GM21447 (cell line): ENCODE results near the gene MYL5.
"Not testable (repeated sequence)": the region's sequence is repeated elsewhere in the genome, so short reads cannot be mapped to it uniquely, and the experiment has no call there.

Experiments
- ATAC-seq: cut with Tn5 transposase; IDR thresholded peaks from one replicate; pipeline ENCODE4 v1.9.1; 2021; ENCODE audit not compliant: unreplicated experiment

The MYL5 gene

DNA sequence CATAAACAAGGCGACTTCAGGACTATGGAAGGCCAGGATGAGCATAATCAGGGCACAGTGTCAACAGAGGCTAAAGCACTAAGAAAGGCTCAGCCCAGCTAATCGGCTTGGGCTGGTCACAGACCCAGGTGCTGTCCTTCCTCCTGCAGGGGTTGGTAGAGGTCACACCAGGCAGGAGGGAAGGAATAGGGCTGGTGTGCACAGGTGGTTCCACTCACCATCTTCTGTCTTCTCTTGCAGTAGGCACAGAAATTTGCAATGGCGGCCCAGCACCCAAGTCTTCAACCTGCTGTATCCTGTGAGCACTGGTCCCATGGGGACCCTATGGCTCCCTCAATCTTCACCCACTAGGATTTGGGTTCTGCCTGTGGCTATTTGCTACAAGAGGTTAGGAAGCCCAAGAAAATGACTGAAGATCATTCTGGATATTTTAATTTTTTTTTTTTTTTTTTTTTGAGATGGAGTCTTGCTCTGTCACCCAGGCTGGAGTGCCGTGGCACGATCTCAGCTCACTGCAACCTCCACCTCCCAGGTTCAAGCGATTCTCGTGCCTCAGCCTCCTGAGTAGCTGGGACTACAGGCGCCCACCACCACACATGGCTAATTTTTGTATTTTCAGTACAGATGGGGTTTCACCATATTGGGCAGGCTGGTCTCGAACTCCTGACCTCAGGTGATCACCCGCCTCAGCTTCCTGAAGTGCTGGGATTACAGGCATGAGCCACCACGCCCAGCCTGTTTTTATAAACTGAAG lies 4.4 kb upstream of the MYL5 start:
- not testable (repeated sequence) for ATAC-seq

DNA sequence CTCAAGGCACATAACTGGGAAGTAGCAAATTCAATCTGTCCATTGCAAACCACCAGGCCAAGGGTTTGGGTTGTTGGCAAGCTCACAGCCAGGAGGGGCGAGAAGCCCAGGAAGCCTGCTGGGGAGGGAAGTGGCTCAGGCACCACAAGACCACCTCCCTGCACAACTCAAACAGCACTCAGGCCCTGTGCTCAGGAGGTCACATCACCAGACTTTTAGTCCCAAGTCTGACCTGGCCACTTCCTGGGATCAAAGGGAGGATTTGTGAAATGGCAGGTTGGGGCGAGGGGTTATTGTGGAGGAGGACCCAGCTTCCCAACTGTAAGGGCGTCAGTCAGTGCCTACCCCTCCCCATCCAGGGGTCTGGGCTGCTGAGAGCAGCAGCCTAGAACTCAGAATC lies 2.6 kb upstream of the MYL5 start:
- ATAC-seq, result no peak

DNA sequence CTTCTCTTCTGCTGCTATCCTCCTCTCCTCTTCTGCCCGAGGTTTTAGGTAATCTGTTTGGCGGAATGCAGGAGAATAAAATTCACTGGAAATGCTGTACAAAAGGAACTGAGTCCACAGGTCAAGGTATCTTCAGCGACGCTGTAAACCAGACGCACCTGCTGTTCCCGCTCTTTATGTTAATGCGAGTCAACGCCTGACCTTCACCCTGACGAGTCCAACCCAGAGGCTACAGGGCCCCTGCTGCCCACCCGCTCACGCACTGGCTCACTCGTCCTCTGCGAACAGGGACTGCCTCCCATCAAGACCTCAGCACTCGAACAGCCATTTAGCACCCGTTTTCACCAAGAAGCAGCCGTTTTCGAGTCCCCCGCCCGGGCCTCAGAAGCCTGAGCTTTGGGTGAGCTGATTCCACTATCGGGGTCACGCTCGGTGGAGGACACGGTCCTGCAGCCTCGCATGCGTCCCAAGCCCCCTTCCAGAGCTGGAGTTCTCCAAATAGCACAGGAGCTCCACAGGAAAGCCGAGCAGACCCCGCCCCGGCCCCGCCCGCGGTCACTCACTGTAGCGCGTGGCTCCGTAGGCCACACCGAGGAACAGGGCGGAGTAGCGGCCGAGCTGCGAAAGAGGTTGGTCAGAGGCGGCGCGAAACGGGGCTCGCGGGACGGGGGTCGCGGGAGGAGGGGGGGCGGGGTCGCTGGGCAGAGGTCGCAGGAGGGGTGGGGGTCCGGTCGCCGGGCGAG lies 822 bp upstream of the MYL5 start:
- ATAC-seq, result no peak

DNA sequence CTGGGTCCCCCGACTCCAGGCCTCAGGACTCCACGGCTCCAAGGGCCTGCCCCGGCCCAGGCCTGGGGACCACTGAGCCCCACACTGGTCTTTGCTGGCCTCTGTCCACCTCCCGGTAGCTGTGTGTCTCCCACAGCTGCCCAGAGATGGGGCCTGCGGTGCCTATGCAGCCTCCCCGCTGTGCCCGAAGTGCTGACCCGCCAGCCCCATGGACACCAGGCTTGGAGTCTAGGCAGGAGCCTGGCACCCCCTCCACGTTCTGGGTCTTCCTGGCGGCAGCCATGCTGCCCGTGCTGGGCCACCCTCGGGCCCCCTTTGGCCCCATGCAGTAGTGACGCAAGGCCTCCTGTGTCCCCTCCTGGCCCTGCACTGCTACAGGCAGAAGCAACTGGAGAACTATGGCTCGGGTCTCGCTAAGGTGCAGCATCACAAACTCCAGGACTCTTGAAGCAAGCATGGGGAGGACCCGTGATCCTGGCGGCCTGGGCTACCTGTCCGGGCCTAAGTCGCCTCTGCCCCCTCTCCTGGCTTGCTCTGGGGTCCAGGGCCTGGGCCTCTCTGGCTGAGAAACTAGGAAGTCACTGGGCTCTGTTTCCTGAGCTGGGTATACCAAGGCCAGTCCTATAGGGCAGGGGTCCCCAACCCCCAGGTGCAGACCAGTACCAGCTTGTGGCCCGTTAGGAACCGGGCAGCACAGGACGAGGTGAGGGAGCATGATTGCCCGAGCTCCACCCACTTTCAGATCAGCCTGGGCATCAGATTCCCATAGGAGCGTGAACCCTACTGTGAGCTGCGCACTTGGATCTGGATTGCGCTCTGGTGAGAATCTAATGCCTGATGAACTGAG lies 917 bp downstream of the MYL5 start:
- ATAC-seq, result peak; percentile 1

DNA sequence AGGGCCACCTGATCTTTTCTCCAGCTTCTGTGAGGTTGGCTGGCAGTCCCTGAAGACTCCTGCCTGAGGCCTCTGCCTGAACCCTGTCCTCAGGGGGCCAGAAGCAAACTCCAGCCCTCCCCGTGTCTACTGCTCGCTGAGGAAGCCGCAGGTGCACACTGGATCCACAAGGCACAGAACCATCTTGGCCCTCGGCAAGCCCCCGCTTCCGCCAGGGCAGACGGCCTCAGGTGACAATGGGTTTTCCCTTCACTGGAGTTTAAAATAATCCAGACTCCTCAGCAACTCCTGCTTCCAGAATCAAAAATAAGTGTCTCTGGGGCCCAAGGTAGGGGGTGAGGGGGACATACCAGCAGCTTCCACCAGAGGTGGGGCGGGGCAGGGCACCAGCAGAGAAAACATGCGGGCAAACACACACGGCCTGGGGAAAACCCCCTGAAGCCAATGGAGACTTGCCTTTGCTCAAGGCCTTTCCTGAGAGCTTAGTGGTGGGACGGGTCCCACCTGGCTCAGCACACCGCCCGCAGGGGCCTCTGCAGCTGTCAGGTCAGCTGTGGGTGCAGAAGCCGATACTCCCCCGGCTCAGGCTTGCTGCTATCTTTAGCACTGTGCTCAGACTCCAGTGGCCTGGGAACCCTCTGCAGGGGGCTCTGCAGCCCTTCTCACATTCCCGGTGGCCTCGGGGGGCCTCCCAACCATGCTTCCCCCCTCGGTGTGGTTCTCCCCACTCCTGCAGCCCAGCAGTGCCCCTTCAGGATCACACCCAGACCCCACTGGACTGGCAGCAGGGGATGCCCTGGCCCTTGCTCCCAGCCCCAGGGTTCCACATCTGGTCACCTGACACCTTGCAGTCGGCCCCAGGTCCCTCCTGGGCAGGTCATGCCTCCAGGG lies 1.9 kb downstream of the MYL5 start:
- ATAC-seq, result peak; percentile 27

DNA sequence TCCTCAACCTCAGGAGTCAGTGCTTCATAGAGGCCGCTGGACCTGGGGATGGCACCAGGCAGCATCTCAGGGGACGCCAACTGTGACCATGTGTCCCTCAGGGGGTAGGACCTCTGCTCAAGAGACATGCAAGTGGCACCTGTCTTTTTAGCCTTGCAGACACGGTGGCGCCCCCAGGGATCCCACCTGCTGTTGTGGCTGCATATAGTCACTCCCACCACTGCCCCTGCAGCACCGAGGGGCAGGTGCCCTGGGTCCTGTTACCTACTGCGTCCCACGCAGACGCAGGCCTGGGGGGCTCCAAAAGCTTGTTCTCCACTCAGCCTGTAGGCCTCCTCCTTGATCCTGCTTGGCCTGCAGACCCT lies 2.5 kb downstream of the MYL5 start:
- no peak for ATAC-seq

DNA sequence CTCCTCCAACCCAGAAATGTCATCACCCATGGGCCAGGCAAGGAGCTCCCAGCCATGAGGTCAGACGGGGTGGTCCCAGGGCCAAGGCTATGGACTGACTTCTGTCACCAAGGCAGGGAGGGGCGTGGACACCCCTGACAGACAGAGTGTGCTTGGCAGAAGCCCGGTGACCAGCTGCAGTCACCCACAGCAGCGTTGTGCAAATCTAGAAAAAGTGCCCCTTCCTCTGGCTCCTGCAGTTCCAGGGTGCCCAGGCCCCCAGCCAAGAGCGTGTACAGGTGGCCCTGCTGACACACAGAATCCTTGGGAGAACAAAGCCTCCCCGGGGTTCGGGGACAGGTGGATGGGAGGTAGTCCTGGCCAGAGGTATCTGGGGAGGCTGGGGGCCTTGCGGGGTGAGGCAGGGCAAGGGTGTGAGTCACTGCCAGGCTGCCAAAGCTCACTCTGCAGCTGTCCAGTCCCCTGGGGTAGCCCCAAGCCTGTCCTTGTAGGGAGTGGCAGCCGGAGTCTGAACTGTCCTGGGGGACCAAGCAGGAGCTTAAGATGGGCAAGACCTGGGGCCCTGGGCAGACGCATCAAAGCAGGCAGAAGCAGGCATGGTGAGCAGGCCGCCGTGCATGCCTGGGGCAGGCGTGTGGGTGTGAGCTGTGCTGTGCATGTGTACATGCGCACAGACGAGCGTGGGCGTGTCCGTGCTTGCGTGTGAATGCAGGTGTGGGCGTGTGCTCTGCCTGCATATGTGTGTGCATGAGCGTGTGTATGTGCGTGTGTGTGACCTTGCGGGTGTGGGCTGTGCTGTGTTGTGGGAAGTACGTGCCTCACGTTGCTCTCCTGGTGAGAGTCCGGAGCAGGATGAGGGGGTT lies 3.3 kb downstream of the MYL5 start:
- no peak for ATAC-seq

DNA sequence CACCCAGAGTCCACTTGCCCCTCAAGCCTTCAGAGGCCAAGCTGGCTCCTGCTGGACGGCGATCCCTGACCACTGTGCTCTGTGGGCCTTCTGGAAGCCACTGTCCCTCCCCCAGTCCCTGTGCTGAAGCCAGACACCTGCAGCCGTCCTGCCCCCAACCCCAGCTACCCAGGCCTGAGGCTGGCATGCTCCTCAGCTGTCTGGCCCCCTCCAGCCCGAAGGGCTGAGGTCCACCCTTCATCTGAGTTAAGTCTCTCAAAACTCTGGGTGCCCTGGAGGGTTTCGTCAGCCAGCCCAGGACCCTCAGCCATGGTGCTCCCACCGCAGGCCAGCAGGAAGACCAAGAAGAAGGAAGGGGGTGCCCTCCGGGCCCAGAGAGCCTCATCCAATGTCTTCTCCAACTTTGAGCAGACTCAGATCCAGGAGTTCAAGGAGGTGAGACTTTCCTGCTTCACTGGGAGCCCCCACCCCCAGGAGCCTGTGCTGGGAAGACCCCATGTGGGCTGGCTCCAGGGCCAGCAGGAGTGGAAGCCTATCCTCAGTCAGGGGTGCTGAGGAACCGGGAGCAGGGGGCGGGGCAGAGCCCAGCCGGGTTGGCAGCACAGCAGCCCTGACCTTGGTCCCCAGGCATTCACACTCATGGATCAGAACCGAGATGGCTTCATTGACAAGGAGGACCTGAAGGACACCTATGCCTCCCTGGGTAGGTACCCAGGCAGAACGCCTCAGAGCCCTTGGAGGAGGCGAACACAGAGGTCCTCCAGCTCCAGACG lies 4.2 kb downstream of the MYL5 start:
- no peak for ATAC-seq

DNA sequence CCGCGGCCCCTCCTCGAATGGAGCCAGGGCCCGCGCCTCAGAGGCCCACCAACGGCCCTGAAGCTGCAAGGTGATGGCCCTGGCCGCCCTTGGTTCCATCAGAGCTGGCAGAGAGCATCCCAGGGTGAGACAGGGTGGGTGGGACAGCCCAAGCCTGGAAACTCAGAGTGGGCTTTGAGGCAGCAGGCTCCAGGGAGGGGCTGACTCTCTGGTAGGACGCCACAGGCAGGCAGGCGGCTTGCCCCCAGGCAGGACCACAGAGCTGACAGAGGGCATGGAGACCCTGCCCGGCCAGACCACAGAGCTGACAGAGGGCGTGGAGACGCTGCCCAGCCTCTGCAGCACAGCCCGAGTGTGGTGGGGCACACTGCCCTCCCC lies 4.8 kb downstream of the MYL5 start:
- no peak for ATAC-seq

DNA sequence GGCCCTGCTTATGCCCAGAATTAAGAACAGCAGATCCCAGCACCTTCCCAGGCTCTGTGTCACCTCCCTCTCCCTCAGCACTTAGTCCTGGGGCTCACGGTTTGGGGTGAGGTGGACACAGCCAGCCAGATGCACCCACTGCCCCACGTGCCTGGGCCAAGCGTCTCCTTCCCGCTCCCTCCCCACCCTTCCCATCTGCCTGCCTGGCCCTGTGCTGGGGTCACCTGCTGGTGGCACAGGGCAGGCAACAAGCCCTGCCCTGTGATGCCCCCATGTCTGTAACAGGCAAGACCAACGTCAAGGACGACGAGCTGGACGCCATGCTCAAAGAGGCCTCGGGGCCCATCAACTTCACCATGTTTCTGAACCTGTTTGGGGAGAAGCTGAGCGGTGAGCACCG lies 5.3 kb downstream of the MYL5 start:
- ATAC-seq, result no peak

DNA sequence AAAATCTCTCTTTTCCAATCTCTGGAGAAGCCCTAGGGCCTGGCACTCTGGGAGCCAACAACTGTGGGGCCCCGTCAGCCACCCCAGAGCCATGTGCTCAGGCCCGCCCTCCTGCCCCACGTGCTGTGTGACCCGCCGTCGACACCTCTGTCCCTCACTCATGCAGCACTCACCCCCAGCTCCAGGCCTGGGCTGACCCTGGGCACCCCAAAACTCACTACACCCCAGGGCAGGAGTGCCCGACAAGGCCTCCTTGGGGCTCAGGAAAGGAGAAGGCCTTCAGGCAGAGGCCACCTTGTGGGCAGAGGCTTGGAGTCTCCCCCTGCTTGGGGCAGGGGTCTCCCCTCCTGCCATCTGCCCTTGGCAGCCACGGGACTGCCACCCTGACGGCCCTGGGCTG lies 5.7 kb downstream of the MYL5 start:
- ATAC-seq, result no peak

DNA sequence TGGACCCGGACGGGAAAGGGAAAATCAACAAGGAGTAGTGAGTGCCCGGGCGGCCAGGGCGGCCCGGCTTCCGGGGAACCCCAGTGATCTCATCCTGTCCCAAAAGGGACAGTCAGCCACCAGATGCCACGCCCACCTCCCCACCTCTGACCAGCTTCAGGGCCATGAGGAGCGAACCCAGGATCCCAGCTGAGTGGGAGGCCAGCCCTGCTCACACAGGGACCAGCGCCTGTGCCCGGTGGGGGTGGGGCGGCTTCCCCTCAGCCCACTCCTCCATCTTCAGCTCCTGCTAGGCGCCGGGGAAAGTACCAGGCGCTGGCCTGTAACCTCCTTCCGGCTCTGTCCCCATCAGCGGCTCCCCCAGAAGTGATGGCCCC lies 6.2 kb downstream of the MYL5 start:
- ATAC-seq, result no peak

DNA sequence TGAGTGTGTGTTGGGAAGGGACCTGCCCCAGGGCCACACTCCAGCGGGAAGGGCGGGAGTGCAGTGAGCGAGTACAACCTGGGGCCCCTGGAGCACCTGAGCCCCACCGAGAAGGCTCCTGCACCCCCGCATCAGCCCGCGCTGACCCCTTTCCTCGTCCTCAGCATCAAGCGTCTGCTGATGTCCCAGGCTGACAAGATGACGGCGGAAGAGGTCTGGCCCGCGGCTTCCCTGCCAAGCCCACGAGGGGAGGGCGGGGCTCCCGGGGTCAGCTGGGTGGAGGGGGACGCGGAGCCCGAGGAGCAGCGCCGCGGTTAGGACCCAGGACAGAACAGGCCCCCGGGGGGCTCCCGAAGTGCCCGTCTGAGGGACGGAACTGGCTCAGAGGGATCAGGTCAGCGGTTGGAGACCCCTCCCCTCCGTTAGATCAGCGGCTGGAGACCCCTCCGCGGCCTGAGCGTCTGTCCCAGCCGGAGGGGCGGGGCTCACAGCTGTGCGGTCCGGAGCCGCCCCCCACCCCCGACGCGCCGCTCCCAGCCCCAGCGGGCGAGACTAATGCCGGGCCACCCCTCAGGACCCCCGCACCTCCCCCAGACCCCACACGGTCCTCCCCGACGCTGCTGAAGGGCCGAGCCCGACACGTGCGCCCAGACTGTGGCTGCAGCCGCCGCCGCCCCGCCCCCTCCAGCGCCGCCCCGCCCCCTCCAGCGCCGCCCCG lies 6.7 kb downstream of the MYL5 start:
- ATAC-seq, result no peak

DNA sequence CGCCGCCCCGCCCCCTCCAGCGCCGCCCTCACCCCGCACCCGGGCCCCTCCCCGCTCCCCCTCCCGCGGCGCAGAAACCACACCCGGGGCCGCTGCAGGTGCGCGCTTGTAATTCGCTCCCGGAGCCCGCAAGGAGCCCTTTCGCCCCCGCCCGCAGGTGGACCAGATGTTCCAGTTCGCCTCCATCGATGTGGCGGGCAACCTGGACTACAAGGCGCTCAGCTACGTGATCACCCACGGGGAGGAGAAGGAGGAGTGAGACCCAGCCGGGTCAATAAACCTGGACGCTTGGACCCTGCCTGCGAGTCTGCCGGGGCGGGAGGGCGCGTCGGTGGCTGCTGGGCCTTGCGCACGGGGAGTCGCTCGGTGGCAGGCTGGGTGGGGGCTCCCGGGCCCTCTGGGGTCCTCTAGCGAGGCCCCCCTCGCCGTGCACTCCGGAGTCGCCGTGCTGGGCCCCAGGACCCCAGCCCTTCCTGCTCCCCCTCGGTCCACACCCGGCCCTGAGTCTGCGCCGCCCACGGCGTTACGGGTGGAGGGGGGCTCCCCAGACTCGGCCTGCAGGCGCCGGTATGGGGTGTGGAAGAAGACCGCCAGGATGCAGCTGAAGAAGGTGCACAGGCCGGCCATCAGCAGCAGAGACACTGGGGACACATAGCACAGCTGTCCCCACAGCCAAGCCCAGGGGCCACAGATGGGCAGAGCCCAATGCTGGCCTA lies 7.6 kb downstream of the MYL5 start:
- no peak for ATAC-seq

DNA sequence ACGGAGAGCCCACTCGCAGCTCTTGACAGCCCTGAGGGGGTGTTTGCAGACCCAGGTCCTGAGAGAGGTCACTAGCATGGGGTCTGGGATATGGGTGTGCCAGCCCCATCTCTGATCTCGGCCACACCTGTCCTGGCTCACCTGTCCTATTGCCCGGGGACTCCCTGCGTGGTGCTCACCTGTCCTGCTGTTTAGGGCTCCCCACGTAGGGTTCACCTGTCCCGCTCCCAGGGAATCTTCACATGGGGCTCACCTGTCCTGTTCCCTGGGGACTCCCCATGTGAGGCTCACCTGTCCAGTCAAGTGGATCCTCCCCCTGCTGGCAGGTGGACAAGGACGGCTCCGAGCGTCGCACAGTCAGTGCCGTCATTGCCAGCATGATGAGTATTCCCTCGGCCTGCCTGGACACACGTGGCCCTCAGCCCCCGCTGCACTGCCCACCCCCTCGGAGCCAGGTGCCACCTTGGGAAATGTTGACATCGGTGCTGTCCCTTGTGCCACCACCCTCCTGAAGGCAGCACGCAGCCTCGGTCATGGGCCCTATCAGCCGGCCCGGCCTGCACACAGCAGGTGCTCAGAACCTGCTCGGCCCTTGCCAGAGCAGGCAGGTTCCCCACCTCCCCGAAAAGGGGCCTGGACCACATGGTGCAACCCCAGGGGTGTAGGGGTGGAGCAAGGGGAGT lies 8.3 kb downstream of the MYL5 start:
- ATAC-seq, result no peak

DNA sequence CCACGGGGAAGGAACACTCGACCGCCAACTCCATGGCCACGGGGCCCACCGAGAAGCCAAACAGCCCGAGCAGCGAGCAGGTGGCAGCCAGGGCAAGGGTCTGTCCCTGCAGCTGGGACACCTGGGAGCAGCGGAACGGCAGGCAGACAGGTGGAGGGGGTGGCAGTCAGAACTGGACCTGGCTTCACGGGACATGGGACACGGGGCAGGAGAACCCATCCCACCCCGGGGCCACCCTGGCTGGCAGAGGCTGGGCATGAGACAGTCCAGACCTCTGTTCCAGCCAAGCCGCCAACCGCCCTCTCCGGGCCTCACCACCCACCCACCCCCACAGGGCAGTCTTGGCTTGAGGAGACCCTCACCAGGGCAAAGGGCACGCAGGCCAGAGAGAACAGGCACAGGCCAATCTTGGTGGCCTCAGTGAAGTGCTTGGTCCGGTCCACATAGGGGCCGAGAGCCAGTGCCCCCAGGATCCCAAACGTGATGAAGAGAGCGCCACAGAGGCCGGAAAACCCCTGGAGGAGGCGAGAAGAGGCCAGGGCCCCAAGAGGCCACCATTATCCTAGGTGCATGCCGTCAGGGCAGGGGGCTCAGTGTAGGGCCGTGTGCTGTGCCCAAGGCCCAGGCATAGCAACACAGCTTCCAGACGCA lies 9.0 kb downstream of the MYL5 start:
- ATAC-seq, result no peak
